GM12891 (cell line): ENCODE results near the gene PLEK2.

Source experiments
- PAX5 ChIP-seq: IDR thresholded peaks from 2 replicates; pipeline ENCODE4 v1.6.1; 2011; ENCODE audit warnings: low read length, moderate library complexity, mild to moderate bottlenecking; ENCODE audit not compliant: insufficient read depth, severe bottlenecking
- POLR2A ChIP-seq: IDR thresholded peaks from 2 replicates; pipeline ENCODE4 v1.6.1; 2011; ENCODE audit warnings: low read depth, low read length, control low read depth
- POLR2AphosphoS5 ChIP-seq: IDR thresholded peaks from 2 replicates; pipeline ENCODE4 v1.6.1; 2011; ENCODE audit warnings: low read depth, low read length, control low read depth
- POU2F2 ChIP-seq: IDR thresholded peaks from 2 replicates; pipeline ENCODE4 v1.6.1; 2011; ENCODE audit warnings: low read depth, mild to moderate bottlenecking, control low read depth, low read length, moderate library complexity
- SPI1 ChIP-seq: IDR thresholded peaks from 2 replicates; pipeline ENCODE4 v1.6.1; 2011; ENCODE audit warnings: low read depth, low read length, control low read depth
- TAF1 ChIP-seq: IDR thresholded peaks from 2 replicates; pipeline ENCODE4 v1.6.1; 2011; ENCODE audit warnings: low read depth, low read length, control low read depth

- TF ChIP-seq PAX5 = no peak
- TF ChIP-seq POLR2A = no peak
- no peak for TF ChIP-seq POLR2AphosphoS5
- no peak for TF ChIP-seq TAF1
- TF ChIP-seq SPI1 = no peak
- TF ChIP-seq POU2F2 = no peak
Observed at GRCh38 chr14:67440513-67440912, 28.5 kb upstream of the PLEK2 start.
